ENCODE results near the gene FRS2.

FRS2 gene

GRCh38 chr12:69534389-69534822 lies 64.2 kb downstream of the FRS2 start:
- peak; percentile 41 to 69 for DNase-seq

GRCh38 chr12:69540987-69541386 lies 70.8 kb downstream of the FRS2 start:
- DNase-seq: no peak

GRCh38 chr12:69544087-69544486 lies 73.9 kb downstream of the FRS2 start:
- DNase-seq: no peak

GRCh38 chr12:69545081-69545480 lies 74.9 kb downstream of the FRS2 start:
- no peak for DNase-seq

- DNase-seq: no peak
These were observed 76.7 kb downstream of the FRS2 start for GRCh38 chr12:69546693-69547438.

GRCh38 chr12:69548687-69549086 lies 78.5 kb downstream of the FRS2 start:
- no peak for DNase-seq

GRCh38 chr12:69550569-69551350 lies 80.6 kb downstream of the FRS2 start:
- no peak for DNase-seq

GRCh38 chr12:69553628-69554248 lies 83.5 kb downstream of the FRS2 start:
- DNase-seq: no peak

- DNase-seq: no peak
These were observed 85.3 kb downstream of the FRS2 start for GRCh38 chr12:69555461-69555860.

- DNase-seq: no peak
These were observed 86.2 kb downstream of the FRS2 start for GRCh38 chr12:69556383-69556782.

- no peak for DNase-seq
These were observed 93.1 kb downstream of the FRS2 start for GRCh38 chr12:69563166-69563762.

- no peak for DNase-seq
These were observed 96.4 kb downstream of the FRS2 start for GRCh38 chr12:69566603-69567002.

- no peak for DNase-seq
These were observed 99.0 kb downstream of the FRS2 start for GRCh38 chr12:69569236-69569635.

- DNase-seq: no peak
These were observed 99.9 kb downstream of the FRS2 start for GRCh38 chr12:69570000-69570516.

- DNase-seq: no peak
These were observed 100.6 kb downstream of the FRS2 start for GRCh38 chr12:69570545-69571399.

GRCh38 chr12:69575346-69575745 lies 105.2 kb downstream of the FRS2 start:
- no peak for DNase-seq

- DNase-seq: no peak
These were observed 108.1 kb downstream of the FRS2 start for GRCh38 chr12:69578283-69578682.

GRCh38 chr12:69579029-69579428 lies 108.8 kb downstream of the FRS2 start:
- DNase-seq: no peak

GRCh38 chr12:69580074-69580473 lies 109.9 kb downstream of the FRS2 start:
- DNase-seq: no peak

- no peak for DNase-seq
These were observed 113.0 kb downstream of the FRS2 start for GRCh38 chr12:69583203-69583602.

- peak; percentile 68 to 76 for DNase-seq
These were observed 115.2 kb downstream of the FRS2 start, which contains the start of gene CCT2 for GRCh38 chr12:69585189-69586062. Gene CCT2 (plus strand): TSS chr12:69585459. CDS start chr12:69585522, 63 bp downstream.

Measured in cerebellar nuclear complex (tissue), 1 donor.